ENCODE data around the gene SRSF5.
"Not testable (repeated sequence)": the region's sequence is repeated elsewhere in the genome, so short reads cannot be mapped to it uniquely, and the experiment has no call there.

SRSF5 gene

DNA sequence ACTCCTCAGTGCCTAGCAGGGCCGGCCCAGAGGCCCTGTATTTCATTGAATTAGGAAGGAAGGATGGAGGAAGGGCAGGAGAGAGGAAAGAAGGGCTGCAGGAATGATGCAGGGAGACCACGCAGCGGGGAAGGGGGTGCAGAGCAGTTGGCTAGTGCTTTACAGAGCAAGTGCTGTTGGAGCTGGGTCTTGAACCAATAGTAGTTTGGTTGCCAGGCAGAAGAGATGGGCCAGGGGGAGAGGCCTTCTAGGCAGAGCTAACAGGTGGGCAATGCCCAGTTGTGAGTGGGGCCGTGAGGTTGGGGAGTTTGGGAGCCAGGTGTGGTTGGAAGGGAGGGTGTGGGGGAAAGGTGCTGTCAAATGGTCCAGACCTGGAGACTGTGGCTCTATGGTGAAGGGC is 39.1 kb upstream of the SRSF5 start:
- H3K36me3 ChIP-seq (ENCODE audit: control insufficient read depth, insufficient read depth, low read length), result no peaks in the 10 kb centered on the region
- H3K27ac ChIP-seq (ENCODE audit: low read depth, low read length), result no peak overlapping the region
- H3K4me1 ChIP-seq (ENCODE audit: control insufficient read depth, low read depth, low read length), result no peaks in the 10 kb centered on the region
- H3K23ac ChIP-seq (ENCODE audit: low read length), result no peak overlapping the region
- no peak overlapping the region for H3K4me3 ChIP-seq (ENCODE audit: low read length)
- H2BK15ac ChIP-seq (replicated peaks; ENCODE audit: low read depth), result no peak overlapping the region
- H3K18ac ChIP-seq (ENCODE audit: low read length), result no peak overlapping the region
- no peak overlapping the region for H3K4ac ChIP-seq (ENCODE audit: low read depth, low read length)
- no CpG with 5 or more reads among the region's 4 CpGs for WGBS (ENCODE audit: extremely low coverage, insufficient coverage, low lambda C conversion rate)
- H2BK5ac ChIP-seq (ENCODE audit: low read length), result no peak overlapping the region
- H3K79me2 ChIP-seq (ENCODE audit: control insufficient read depth, insufficient read depth, low read length), result no peaks in the 10 kb centered on the region
- H3K27me3 ChIP-seq (ENCODE audit: insufficient read depth, low read length, poor library complexity), result no peaks in the 10 kb centered on the region
- H2BK120ac ChIP-seq (ENCODE audit: low read depth, low read length), result no peak overlapping the region
- no peaks in the 10 kb centered on the region for H3K79me1 ChIP-seq (ENCODE audit: low read length)
- no peak overlapping the region for H4K8ac ChIP-seq (ENCODE audit: low read depth, low read length)
- H4K5ac ChIP-seq (ENCODE audit: low read length), result no peak overlapping the region
- no peak overlapping the region for H3K56ac ChIP-seq (ENCODE audit: low read length)
- H3K9ac ChIP-seq (ENCODE audit: low read length), result no peak overlapping the region
- no peak overlapping the region for H3K4me2 ChIP-seq (ENCODE audit: low read length)
- DNase-seq, result no peak
- no peak overlapping the region for H2AK5ac ChIP-seq (ENCODE audit: low read length)

GRCh38 chr14:69731919-69732598 is 34.9 kb upstream of the SRSF5 start:
- not testable (repeated sequence) for H3K9ac ChIP-seq (ENCODE audit: low read length); H3K4me3 ChIP-seq (ENCODE audit: low read length); DNase-seq; H3K56ac ChIP-seq (ENCODE audit: low read length); H2BK15ac ChIP-seq (replicated peaks; ENCODE audit: low read depth); H2BK120ac ChIP-seq (ENCODE audit: low read depth, low read length); H3K23ac ChIP-seq (ENCODE audit: low read length); H2BK5ac ChIP-seq (ENCODE audit: low read length); H3K4me2 ChIP-seq (ENCODE audit: low read length); H4K5ac ChIP-seq (ENCODE audit: low read length); H4K8ac ChIP-seq (ENCODE audit: low read depth, low read length); H3K4ac ChIP-seq (ENCODE audit: low read depth, low read length); H3K18ac ChIP-seq (ENCODE audit: low read length); H3K36me3 ChIP-seq (ENCODE audit: control insufficient read depth, insufficient read depth, low read length); H2AK5ac ChIP-seq (ENCODE audit: low read length); H3K79me1 ChIP-seq (ENCODE audit: low read length); H3K4me1 ChIP-seq (ENCODE audit: control insufficient read depth, low read depth, low read length); H3K79me2 ChIP-seq (ENCODE audit: control insufficient read depth, insufficient read depth, low read length); H3K27me3 ChIP-seq (ENCODE audit: insufficient read depth, low read length, poor library complexity); H3K27ac ChIP-seq (ENCODE audit: low read depth, low read length)
- WGBS (ENCODE audit: extremely low coverage, insufficient coverage, low lambda C conversion rate), result no CpG with 5 or more reads among the region's 8 CpGs

DNA sequence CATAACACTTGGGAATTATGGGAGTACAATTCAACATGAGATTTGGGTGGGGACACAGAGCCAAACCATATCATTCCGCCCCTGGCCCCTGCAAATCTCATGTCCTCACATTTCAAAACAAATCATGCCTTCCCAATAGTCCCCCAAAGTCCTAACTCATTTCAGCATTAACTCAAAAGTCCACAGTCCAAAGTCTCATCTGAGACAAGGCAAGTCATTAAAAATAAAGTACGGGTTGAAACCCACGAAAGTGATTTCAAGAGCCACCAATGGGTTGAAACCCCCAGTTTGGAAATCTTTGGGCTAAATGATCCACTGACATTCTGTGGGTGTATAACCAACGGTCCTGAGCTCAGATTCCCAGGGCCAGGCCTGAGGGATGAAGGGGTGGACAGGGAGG is 30.5 kb upstream of the SRSF5 start:
- not testable (repeated sequence) for DNase-seq; H3K79me2 ChIP-seq (ENCODE audit: control insufficient read depth, insufficient read depth, low read length); H3K4ac ChIP-seq (ENCODE audit: low read depth, low read length); H2AK5ac ChIP-seq (ENCODE audit: low read length); H3K79me1 ChIP-seq (ENCODE audit: low read length); H4K5ac ChIP-seq (ENCODE audit: low read length); H3K4me3 ChIP-seq (ENCODE audit: low read length); H2BK120ac ChIP-seq (ENCODE audit: low read depth, low read length); H3K23ac ChIP-seq (ENCODE audit: low read length); H3K27ac ChIP-seq (ENCODE audit: low read depth, low read length); H3K56ac ChIP-seq (ENCODE audit: low read length); H2BK5ac ChIP-seq (ENCODE audit: low read length); H3K4me1 ChIP-seq (ENCODE audit: control insufficient read depth, low read depth, low read length); H2BK15ac ChIP-seq (replicated peaks; ENCODE audit: low read depth); H3K27me3 ChIP-seq (ENCODE audit: insufficient read depth, low read length, poor library complexity); H3K36me3 ChIP-seq (ENCODE audit: control insufficient read depth, insufficient read depth, low read length); H3K4me2 ChIP-seq (ENCODE audit: low read length); H3K18ac ChIP-seq (ENCODE audit: low read length); H4K8ac ChIP-seq (ENCODE audit: low read depth, low read length); H3K9ac ChIP-seq (ENCODE audit: low read length)
- WGBS (ENCODE audit: extremely low coverage, insufficient coverage, low lambda C conversion rate), result no CpG with 5 or more reads among the region's 4 CpGs

GRCh38 chr14:69741055-69741454 is 25.9 kb upstream of the SRSF5 start:
- H2BK120ac ChIP-seq (ENCODE audit: low read depth, low read length), result no peak overlapping the region
- no peaks in the 10 kb centered on the region for H3K79me1 ChIP-seq (ENCODE audit: low read length)
- H4K8ac ChIP-seq (ENCODE audit: low read depth, low read length), result no peak overlapping the region
- H3K79me2 ChIP-seq (ENCODE audit: control insufficient read depth, insufficient read depth, low read length), result no peaks in the 10 kb centered on the region
- no peak overlapping the region for H3K4ac ChIP-seq (ENCODE audit: low read depth, low read length)
- no peak overlapping the region for H3K4me2 ChIP-seq (ENCODE audit: low read length)
- H2BK5ac ChIP-seq (ENCODE audit: low read length), result no peak overlapping the region
- no peak overlapping the region for H4K5ac ChIP-seq (ENCODE audit: low read length)
- H3K18ac ChIP-seq (ENCODE audit: low read length), result no peak overlapping the region
- no peak overlapping the region for H2BK15ac ChIP-seq (replicated peaks; ENCODE audit: low read depth)
- no peak overlapping the region for H3K56ac ChIP-seq (ENCODE audit: low read length)
- no CpG with 5 or more reads among the region's 1 CpG for WGBS (ENCODE audit: extremely low coverage, insufficient coverage, low lambda C conversion rate)
- no peaks in the 10 kb centered on the region for H3K36me3 ChIP-seq (ENCODE audit: control insufficient read depth, insufficient read depth, low read length)
- H3K4me3 ChIP-seq (ENCODE audit: low read length), result no peak overlapping the region
- no peaks in the 10 kb centered on the region for H3K27me3 ChIP-seq (ENCODE audit: insufficient read depth, low read length, poor library complexity)
- no peak overlapping the region for H3K9ac ChIP-seq (ENCODE audit: low read length)
- H2AK5ac ChIP-seq (ENCODE audit: low read length), result no peak overlapping the region
- H3K27ac ChIP-seq (ENCODE audit: low read depth, low read length), result no peak overlapping the region
- H3K23ac ChIP-seq (ENCODE audit: low read length), result no peak overlapping the region
- no peak for DNase-seq
- no peaks in the 10 kb centered on the region for H3K4me1 ChIP-seq (ENCODE audit: control insufficient read depth, low read depth, low read length)

GRCh38 chr14:69749956-69750355 is 17.0 kb upstream of the SRSF5 start:
- H3K4me3 ChIP-seq (ENCODE audit: low read length), result no peak overlapping the region
- no peak overlapping the region for H4K5ac ChIP-seq (ENCODE audit: low read length)
- no peak overlapping the region for H3K4me2 ChIP-seq (ENCODE audit: low read length)
- H3K27ac ChIP-seq (ENCODE audit: low read depth, low read length), result no peak overlapping the region
- no peaks in the 10 kb centered on the region for H3K27me3 ChIP-seq (ENCODE audit: insufficient read depth, low read length, poor library complexity)
- H3K79me2 ChIP-seq (ENCODE audit: control insufficient read depth, insufficient read depth, low read length), result no peaks in the 10 kb centered on the region
- no peak overlapping the region for H2BK120ac ChIP-seq (ENCODE audit: low read depth, low read length)
- H4K8ac ChIP-seq (ENCODE audit: low read depth, low read length), result no peak overlapping the region
- no peak overlapping the region for H2BK5ac ChIP-seq (ENCODE audit: low read length)
- no peak overlapping the region for H2BK15ac ChIP-seq (replicated peaks; ENCODE audit: low read depth)
- no peak overlapping the region for H3K9ac ChIP-seq (ENCODE audit: low read length)
- DNase-seq, result no peak
- no peak overlapping the region for H2AK5ac ChIP-seq (ENCODE audit: low read length)
- H3K18ac ChIP-seq (ENCODE audit: low read length), result no peak overlapping the region
- H3K4me1 ChIP-seq (ENCODE audit: control insufficient read depth, low read depth, low read length), result no peaks in the 10 kb centered on the region
- H3K56ac ChIP-seq (ENCODE audit: low read length), result no peak overlapping the region
- no peak overlapping the region for H3K4ac ChIP-seq (ENCODE audit: low read depth, low read length)
- no peaks in the 10 kb centered on the region for H3K79me1 ChIP-seq (ENCODE audit: low read length)
- WGBS (ENCODE audit: extremely low coverage, insufficient coverage, low lambda C conversion rate), result no CpG with 5 or more reads among the region's 1 CpG
- no peak overlapping the region for H3K23ac ChIP-seq (ENCODE audit: low read length)
- H3K36me3 ChIP-seq (ENCODE audit: control insufficient read depth, insufficient read depth, low read length), result no peaks in the 10 kb centered on the region

GRCh38 chr14:69750495-69750894 is 16.4 kb upstream of the SRSF5 start:
- Histone ChIP-seq H3K4me3 (ENCODE audit: low read length) (no peak overlapping the region), H2BK120ac (ENCODE audit: low read depth, low read length) (no peak overlapping the region), H4K8ac (ENCODE audit: low read depth, low read length) (no peak overlapping the region), H3K79me2 (ENCODE audit: control insufficient read depth, insufficient read depth, low read length) (no peaks in the 10 kb centered on the region), H4K5ac (ENCODE audit: low read length) (no peak overlapping the region), H2BK5ac (ENCODE audit: low read length) (no peak overlapping the region), H2BK15ac (replicated peaks; ENCODE audit: low read depth) (no peak overlapping the region), H3K4ac (ENCODE audit: low read depth, low read length) (no peak overlapping the region), H3K23ac (ENCODE audit: low read length) (no peak overlapping the region), H2AK5ac (ENCODE audit: low read length) (no peak overlapping the region), H3K56ac (ENCODE audit: low read length) (no peak overlapping the region), H3K27ac (ENCODE audit: low read depth, low read length) (no peak overlapping the region), H3K18ac (ENCODE audit: low read length) (no peak overlapping the region), H3K27me3 (ENCODE audit: insufficient read depth, low read length, poor library complexity) (no peaks in the 10 kb centered on the region), H3K79me1 (ENCODE audit: low read length) (no peaks in the 10 kb centered on the region), H3K36me3 (ENCODE audit: control insufficient read depth, insufficient read depth, low read length) (no peaks in the 10 kb centered on the region), H3K4me2 (ENCODE audit: low read length) (no peak overlapping the region), H3K9ac (ENCODE audit: low read length) (no peak overlapping the region), H3K4me1 (ENCODE audit: control insufficient read depth, low read depth, low read length) (no peaks in the 10 kb centered on the region)
- WGBS (ENCODE audit: extremely low coverage, insufficient coverage, low lambda C conversion rate), result no CpG with 5 or more reads among the region's 2 CpGs
- DNase-seq, result no peak
